GM12892 (cell line): ENCODE data around the gene NLRC5.

ENCODE experiments used
- POLR2A ChIP-seq: IDR thresholded peaks from 2 replicates; pipeline ENCODE4 v1.6.1; 2011; ENCODE audit warnings: low read depth, low read length, control low read depth
- POLR2AphosphoS5 ChIP-seq: IDR thresholded peaks from 2 replicates; pipeline ENCODE4 v1.6.1; 2011; ENCODE audit warnings: low read depth, low read length, control low read depth

DNA sequence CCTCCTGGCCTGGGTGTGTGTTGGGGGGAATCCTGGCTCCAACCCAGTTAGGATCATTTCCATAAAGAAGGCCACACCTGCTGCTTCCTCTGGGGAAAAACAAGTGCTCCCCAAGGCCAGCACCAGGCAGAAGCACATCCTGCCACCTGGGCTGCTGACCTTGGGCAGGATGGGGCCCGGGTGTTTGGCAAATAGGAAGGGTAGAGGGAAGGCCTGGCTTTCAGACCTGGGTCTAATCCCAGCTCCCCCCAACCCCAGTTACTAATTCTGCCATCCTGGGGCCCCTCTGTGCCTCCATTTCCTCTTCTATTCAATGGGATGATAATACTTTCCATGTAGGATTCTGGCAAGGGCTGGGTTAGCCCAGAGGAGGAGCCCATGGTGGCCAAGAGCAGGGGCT, 3.0 kb upstream of the NLRC5 start:
- TF ChIP-seq POLR2A (no peak), POLR2AphosphoS5 (no peak)
